COLO668 (cell line): ENCODE measurements around the gene HOXD11.

Experiments
- DNase-seq: peaks from one replicate; lab custom pipeline; 2025; ENCODE audit not compliant: unreplicated experiment; lab: John Stamatoyannopoulos, UW

The HOXD11 gene

DNA sequence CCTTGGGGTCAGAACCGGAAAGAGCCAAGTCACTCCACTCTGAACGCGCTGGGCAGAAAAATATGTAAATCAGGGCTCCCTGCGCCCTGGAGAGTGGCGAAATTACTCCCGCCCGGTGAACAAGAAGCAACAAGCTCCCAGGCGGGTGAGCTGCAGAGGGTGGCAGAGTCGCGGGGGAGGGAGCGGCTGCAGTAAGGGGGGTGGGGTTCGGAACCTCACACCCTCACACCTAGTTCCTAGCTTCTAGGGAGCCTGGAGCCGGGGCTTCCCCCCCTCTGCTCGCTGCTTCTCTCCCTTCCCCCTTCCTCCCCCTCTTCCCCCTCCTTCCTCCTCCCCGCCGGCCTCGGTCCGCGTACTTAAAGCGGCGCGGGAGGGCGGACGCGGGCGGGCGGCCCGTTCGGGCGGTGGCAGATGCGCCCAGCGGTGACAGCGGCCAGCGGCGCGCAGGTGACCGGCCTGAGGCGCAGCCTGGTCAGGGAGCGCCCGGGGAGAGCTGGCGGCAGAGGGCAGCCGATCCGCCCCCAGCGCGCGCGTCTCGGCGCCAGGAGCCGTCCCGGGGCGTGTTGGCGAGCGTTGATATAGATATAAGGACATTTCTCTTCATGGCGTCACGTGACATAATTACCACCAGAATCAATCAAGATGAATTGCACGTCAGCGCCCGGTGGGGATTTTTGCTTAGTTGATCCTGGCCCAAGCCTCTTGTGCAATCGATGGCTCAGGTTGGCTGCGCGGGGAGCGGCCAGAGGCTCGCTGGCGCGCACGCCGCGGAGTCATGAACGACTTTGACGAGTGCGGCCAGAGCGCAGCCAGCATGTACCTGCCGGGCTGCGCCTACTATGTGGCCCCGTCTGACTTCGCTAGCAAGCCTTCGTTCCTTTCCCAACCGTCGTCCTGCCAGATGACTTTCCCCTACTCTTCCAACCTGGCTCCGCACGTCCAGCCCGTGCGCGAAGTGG, at the start of gene HOXD11:
TSS of gene HOXD11 (plus strand) at position 700 of the 959 bp plus-strand sequence. CDS start at position 776, 76 bp downstream.
- peak; percentile 85 for DNase-seq

DNA sequence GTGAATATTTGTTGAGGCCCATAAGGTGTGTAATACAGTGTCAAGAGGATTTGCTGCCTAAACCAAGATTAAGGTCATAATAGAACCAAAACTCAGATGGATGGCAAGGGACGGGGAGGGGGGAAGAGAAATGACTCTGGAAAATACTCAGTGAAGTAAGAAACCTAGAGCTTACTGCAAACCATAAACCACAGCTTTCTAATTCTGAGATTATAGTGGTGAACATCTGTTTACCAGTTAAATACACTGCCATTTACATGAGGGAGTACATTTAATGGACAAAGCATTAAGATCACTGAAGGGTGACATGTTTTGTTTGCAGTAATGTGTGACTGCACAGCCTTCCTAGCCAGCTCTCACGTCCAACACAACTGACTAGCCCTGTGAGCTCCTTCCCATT, 43.1 kb upstream of the HOXD11 start:
- peak; percentile 44 for DNase-seq

DNA sequence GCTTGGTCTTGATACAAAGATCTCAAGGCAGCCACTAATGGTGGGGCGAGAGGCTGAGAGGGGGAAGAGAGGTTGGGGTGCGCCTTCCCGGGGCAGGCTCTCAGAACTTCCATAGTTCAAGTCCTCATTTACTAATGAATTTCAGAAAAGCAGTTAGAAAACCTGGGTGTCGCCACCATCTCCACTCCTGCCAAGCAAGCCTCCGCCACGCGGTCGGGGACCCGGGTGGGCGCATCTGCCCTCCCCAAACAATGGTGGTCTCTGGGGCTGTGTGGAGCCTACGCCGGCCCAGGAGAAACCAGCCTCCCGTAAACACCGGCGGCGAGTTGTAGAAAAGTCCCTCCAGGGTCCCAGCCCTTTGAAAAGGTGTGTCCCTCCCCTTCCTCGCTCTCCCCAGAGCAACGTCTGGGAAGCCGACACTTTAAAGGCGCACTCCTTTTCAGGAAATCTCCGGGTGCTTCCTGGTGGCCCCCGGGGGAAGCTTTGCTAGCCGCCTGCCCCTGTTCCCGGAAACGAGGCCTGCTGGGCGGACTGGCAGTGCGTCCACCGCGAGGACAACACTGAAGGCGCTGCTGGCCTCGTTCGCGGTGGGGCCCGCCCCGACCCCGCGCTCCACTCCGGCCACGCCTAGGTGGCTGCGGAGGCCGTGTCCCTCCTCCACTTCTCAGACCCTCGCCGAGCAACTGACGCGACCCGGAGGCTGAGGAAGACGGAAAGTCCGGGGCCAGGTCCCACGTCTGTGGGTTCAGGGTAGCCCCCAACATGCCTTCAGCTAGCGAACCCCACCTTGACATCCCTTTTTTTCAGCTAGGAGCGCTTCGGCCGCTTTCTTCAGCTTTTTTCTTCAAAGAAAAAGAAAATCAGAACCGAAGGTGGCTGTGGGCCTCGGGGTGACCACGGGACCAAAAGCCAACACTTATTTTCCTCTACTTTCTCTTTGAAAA, 40.2 kb upstream of the HOXD11 start:
- no peak for DNase-seq

DNA sequence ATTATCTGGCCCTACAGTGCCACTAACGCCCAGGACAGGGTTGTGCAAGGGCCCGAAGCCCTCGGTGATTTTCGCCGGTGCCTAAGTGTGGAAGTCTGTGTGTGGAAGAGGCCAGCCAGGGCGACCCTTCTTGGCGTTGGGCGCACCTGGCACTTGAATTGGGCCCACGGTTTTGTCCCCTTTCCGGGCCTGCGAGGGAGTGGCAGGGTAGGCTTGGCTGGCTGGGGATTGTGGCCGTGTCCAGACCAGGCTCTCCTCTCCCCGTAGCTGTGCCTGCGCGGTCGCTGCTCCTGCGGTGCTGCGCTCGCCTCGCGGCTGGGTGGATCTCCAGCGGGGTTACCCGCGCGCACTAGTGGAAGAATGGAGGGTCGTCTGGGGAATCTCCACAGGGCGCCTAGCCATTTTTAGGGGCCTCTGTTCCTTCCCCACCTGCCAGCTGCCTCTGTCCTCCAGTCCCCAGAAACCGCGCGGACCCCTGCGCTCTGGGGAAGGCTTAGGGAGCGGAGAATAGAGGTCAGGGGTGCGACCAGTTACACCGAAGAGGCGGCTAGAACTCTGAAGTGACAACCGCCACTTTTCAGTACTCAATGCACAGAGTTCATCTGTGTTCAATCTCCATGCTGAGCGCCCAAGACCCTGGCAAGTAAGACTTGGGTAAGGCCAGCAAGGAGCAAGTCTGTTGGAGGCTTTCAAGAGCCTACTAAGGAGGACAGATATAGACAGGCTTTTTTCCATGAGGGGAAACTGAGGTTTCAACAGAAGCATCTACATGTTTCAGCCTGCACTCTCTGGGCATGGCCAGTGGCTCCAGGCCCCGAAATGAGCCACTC, 39.3 kb upstream of the HOXD11 start:
- no peak for DNase-seq

DNA sequence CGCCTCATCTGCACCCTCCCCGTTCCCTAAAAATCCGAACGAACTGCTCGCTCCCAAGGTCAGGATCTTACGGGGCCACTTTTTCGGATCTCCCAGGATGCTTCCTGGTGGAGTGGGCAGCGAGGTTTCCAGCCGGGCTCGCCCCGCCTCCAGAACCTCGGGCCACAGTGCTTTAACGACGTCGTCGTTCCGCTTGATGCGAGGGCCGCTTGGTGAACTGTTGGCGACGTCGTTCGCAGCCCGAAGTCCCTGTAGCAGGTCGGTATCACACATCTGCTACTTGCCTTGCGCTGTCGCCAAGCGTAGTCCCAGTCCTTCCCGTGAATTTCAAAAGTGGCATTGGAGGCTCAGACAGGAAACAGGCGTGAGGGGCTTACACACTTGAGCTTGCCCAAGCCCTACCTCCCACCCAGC, 38.7 kb upstream of the HOXD11 start:
- no peak for DNase-seq

DNA sequence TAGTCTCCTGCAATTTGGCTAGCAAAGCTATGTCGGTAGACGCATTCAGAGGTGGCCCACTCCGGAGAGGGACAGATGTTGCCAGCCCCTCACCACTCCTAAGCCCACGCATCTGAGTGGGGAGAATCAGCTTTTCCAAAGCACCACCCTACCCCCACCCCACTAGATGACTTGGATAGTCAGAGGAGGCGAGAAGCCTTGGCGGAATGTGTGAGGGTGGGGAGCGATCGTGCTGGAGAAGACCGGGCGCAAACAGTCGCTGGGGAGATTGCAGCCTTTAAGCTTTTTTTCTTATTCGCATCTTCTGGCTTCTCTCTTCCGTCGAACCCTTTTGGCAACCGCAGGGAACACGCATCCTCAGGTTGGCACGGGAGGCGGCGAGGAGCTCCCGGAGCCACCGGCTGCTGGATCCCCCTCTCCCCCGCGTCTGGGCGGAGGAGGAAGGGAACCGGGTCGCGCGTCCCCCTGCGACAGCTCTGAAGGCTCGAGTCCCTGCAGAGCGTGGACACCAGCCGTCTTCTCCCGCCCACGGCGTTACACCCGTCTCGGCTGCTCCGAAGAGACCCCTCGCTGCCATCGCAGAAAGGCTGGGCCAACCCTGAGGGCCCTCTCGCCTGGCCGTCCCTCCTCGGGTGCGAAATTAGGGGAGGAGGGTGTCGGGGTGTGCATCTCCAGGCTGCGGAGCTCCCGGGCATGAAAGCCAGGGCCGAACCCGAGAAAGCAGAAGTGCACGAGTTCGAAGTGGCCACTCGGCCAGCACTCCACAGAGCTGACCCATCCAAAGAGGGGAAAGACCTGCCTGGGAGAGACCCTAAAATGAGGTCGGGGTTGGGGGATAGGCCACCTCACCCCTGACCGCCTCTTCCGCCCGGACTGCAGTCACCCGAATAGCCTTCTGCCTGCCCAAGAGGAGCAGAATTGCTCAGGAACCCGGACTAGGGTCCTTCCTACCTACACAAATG, 35.5 kb upstream of the HOXD11 start:
- DNase-seq: no peak

DNA sequence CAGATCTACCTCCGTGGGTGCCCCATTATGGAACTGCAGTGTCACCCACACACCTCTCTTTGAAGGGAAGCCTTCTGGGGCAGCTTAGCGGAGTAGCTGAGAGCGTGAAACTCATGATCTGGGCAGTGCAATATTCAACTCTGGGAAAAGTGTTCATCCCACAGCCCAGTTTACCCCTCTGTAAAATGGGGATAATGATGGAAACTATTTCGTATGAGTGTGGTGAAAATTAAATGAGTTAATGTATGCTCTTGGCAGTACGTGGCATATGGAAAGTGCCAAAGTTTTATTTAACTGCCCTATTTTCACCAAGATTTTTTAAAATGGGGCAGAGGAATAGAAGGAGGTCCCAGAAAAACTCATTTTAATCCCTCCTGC, 34.8 kb upstream of the HOXD11 start:
- no peak for DNase-seq

DNA sequence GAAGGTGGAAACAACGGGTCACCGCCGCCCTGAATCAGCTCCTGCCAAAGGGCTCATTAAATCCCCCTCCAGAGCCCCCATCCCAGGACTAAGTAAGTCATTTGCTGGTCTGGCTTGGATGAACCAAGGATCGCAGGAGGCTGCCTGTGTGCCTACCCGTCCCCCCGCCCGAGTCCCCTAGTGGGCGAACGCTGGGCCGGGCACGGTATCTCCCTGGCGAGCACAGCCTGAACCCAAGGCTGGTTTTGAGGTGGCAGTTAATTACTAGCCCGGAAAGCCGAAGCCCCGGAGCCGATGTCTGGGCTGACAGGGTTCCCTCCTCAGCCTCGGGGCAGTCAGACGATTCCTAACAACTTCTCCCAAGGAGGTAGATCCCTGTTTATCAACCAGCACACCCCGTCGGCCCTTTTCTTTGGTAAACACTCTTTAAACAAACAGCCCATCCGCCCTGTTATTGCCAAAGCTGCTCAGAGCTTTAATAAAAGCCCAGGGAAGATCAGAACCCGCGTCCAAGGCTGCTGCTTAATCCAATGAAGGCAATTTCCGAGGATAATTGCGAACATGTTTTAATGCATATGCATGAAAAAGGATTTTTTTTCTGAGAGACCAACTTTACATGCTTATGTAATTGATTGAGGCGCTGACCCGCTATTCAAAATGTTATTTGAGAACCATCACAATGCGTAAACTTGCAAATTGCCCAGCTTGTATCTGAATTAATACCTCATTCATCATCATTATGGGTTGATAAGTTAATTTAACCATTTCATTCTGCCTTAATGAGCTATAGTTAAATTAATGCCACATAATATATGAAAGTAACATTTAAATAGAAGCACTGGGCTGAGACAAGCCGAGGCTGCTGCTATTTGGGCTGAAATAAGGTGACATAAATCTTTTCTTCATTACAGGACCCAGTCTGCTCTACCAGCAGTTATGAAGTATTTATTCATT, 33.9 kb upstream of the HOXD11 start:
- DNase-seq: no peak

DNA sequence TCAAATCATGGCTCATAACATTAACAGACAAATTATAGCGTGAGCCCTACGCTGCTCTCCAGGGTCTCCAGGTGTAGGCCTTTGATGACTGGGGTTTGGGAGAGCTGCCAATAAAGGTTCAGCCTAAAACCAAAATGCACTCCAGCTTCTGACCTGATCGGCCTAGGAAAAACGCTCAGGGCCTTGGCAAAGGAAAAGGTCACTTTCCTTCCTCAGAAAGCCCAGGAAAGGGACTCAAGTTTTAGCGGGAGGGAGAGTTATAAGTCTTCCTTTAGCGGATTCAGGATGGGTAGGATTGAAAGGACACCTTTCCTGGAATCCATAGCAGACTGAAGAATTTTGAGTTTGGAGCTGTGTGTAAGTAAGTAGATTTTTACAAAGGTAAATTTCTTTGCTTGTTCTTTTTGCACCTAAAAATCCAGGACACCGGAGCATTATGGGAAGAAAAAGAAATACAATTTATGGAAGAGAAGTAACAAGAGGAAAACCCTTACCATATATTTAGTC, 32.1 kb upstream of the HOXD11 start:
- no peak for DNase-seq

DNA sequence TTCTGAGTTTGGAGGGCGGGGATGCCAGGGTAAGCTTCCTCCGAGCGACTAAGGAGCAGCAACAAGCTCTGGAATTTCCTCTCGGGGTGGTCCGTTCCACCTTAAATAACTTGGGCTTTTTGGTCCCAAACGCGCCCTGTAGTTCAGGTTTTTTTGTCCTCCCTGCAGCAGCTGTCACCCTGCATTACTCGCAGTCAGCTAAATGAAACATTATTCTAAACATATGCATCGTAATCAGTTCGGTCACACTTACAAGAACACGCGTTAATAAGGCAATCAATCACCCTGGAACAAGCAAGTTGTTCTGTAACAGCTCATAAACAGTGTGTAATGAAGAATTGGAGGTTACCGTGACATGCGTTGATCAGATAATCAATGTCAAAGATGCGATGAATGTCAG, 31.6 kb upstream of the HOXD11 start:
- no peak for DNase-seq

DNA sequence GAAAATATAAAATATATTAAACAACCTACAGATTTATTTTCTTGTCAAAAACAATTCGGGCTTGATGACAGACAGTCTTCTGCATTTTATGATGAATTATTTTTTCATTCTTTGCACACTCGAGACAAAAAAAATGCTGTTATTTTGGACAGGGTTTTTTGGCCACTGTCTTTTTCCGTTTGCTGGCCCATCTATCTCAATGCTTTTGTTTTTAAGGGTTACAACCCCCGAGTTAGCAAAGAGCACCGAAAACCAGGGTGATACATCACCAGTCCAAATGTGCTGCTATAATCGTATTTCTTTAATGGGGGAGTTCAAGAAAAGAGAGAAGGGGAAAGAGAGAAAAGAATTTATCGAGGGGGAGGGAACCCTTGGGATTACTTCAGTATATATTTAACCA, 31.0 kb upstream of the HOXD11 start:
- no peak for DNase-seq

DNA sequence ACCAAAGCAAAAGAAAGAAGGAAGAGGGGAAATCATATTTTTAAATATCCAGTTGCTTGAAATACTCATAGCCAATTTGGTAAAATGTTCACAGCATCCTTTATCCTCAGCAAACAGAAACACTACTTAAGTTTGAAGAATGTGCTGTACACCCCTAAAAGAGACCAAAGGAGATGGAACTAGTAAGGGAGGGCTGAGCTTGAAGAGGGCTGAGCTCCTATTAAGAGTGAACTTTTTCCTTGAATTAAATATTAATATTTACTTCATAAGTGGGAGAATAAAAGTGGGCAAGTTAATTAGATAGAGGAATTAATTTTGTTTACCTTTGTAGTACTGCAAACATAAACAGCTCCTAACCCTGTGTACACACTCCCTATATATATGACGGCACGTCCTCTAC, 30.3 kb upstream of the HOXD11 start:
- no peak for DNase-seq

DNA sequence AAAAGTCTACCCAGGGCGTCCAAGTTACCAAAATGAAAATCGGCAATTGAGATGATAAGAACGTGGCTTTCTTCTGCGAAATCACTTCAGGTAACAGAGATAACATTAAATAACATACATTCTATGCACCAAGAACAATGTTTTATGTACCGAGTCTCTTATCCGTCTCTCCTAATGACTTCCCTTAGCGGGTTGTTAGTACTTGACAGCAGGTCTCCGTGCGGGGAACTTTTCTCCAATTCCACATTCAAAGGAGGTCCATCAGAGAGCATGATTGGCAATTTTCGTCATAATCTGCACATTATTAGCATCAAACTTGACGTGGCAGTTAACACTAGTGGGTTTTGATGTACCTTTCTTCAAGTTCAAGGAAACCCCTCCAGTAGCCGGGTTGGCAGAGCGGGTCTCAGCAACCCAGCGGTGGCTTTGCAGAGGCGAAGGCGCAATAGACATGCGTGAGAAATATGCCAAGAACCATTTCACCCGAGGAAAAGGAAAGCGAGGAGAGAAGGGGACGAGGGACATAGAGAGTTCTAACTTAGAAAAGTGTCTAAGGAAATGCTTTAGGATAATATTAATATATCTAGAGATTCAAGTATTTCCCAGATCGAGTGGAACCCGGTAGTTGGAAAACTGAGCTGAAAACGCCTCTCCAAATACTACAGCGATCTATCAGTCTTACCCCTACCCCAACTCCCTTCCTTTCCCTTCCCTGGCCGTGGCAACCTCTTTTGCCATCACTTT, 28.4 kb upstream of the HOXD11 start:
- no peak for DNase-seq

DNA sequence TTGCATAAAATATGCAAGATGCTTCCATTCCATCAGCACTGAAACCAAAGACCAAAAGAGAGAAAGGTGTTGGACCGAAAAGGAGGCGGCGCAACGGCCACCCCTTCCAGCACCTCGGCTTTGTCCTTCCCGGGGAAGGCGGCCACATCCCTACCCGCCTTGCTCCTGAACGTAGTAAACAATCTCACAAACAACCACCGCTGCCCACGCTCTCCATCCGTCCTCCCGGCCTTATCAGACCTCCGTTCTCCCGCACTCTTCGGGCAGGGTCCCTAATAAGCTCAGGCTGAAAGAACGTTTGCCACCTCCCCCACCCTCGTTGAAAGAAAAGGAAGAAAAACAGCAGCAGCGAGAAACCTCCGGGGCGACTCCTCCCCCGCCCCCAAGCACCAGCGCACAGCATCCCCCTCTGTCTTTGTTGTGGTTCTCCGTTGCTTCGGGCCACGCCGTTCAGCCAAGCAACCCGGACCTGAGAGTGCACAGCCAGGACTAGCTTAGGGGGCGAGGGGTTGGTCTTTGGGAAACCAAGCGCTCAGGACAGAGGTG, 27.7 kb upstream of the HOXD11 start:
- no peak for DNase-seq

DNA sequence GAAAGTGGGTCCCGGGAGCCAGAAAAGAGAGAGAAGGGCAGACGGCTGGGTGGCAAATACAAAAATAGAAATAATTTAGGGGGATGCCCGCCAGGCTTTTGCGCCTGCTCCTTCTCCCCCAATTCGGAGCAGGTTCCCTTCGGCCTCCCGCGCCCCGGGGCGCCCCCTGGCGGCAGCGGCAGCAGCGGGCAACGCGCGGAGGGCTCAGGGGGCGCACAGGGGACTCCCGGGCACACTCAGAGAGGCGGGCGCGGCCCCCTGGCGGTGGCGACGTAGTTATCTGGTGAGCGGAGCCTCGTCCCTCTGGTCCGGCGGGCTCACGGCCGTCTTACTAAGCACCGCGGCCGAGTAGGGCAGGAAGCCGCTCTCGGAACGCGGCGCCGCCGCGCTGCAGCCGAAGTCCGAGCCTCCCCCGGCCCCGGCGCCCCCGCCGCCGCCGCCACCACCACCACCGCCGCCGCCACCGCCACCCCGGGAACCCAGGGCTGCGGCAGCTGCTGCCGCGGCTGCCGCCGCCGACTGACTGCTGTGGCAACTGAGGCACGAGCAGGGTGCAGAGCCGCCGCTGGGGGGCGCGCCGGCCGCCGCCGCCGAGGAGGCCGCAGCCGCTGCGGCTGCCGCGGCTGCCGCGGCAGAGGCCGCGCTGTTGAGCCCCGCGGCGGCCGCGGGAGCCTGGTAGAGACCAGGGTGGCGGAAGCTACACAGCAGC, 27.1 kb upstream of the HOXD11 start:
- DNase-seq: peak; percentile 87

DNA sequence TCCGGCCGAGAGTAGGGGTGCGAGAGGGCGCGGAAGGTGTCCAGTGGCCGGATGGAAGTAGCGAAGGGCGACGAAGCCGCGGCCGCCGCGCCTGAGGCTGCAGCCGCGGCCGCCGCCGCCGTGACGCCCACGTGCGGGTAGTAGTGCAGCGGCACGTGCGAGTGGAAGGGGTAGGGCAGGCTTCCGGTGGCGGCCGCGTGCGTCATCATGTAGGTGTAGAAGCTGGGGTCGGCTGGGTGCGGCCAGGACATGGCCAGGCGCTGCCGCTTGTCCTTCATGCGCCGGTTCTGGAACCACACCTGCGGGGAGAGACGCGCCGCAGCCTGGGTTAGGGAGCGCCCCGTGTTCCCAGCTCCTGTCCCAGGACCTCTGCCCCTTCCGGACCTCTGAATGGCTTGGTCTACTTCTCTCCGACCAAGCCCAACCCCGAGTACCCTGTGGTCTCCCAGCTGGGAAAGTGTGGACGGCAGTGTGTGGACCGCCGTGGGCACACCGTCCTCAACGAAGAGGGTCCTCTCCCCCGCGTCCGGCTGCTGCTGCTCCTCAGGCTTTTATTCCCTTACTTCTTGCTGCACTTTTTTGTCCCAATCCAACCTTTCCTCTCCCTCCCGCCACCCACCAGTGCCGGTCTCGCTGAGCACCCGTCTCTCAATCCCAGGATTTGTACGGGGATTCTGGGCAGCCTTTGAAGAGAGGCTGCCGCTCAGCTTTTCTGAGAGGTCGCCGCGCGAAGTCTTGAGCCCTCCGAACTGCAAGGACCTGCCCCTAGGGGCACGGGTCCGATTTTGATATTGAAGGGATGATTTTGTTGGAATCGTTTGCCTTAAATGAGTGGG, 26.3 kb upstream of the HOXD11 start:
- peak; percentile 85 for DNase-seq
